OCI-LY7 (cell line): ENCODE data around the gene YIPF2.

Source experiments
- CTCF ChIP-seq: fragments of 200-600 bp; sonication (generic); conservative IDR thresholded peaks from 2 replicates; pipeline ENCODE4 v1.5.1; 2014; ENCODE audit warnings: mild to moderate bottlenecking, antibody characterized with exemption, low read length, moderate library complexity, mixed read lengths
- EZH2phosphoT487 ChIP-seq: fragments of 200-600 bp; sonication (generic); IDR thresholded peaks from 2 replicates; pipeline ENCODE4 v1.6.1; 2018; ENCODE audit warnings: low read depth, borderline replicate concordance, mild to moderate bottlenecking, mixed run types, antibody characterized with exemption, low read length, moderate library complexity, mixed read lengths

GRCh38 chr19:10872546-10873107 is 55.8 kb downstream of the YIPF2 start:
- TF ChIP-seq CTCF (peak; percentile 11; the same call in 1 of the 2 replicates), EZH2phosphoT487 (no peak)
